Measurements from ENCODE around the gene GNG3. TPM values are rescaled to one million over a fixed set of nuclear protein-coding genes. Genes with fewer than 3 reads are reported as not detected.

The GNG3 gene
- total RNA-seq (2012; rRNA removed) (not detected in 2 replicates), polyA plus RNA-seq (2012; rRNA removed) (not detected in 2 replicates), Bru-seq, nascent RNA (not detected), BruChase-seq, experiment 1, labeled RNA remaining after a 6-hour chase (not detected), BruChase-seq, experiment 2, labeled RNA remaining after a 2-hour chase (not detected)
- 0.04 TPM in 1 of 2 replicates, not detected in the other for polyA plus RNA-seq (2012; cell fraction: cytosol; rRNA removed)
- 0.08 and 0.09 TPM in 2 replicates for polyA plus RNA-seq (2012; cell fraction: nucleus; rRNA removed; ENCODE audit: low replicate concordance)
- long read RNA-seq, result 0 reads

DNA sequence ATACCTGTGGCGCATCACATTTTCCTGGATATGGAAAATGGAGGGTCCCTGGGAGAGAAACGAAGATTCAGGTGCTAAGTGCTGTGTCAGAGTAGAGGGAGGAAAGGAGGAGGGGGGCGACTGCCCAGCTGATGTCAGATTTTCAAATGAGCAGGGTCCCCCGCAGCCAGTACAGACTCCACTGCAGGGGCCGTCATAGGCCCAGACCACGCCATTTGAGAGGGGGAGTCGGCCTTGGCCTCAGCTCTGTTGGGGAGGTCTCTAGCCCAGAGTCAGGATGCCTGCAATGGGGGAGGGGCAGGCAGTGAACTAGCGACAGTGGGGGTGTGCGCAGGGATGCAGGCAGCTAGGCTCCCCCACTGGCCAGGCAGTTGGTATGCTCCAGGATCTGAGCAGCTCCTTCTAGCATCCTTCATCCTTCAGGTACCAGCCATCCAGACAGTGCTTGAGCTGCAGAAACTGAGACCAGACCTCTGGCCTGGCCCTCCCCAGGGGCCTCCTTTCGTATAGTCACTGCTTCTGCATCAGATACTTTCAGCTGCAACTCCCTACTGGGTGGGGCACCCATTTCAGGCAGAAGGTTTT is at the start of gene GNG3, which contains the start of gene BSCL2:
TSS of gene GNG3 (plus strand) at position 400 of the 585 bp plus-strand sequence. CDS start 620 bp downstream, outside the sequence.
TSS of gene BSCL2 (minus strand) at position 148 of the 585 bp plus-strand sequence. CDS start 229 bp downstream, outside the sequence.
- Histone ChIP-seq H3K9me1 (ENCODE audit: insufficient read depth, low read length) (peaks cover 17% of the 10 kb centered on the region), H4K5ac (ENCODE audit: low read depth, low read length) (peak within 1 kb of the TSS; percentile 86), H4K20me1 (ENCODE audit: insufficient read depth, low read length) (no peaks in the 10 kb centered on the region), H3K4me2 (ENCODE audit: low read depth, low read length) (peak within 1 kb of the TSS; percentile 94), H3K4ac (ENCODE audit: low read depth, low read length) (peak within 1 kb of the TSS; percentile 86), H2AK5ac (ENCODE audit: low read depth, low read length) (peak within 1 kb of the TSS; percentile 67), H3K27ac (ENCODE audit: insufficient read depth, low read length) (peak within 1 kb of the TSS; percentile 33), H3K18ac (ENCODE audit: low read depth, low read length) (no peak within 1 kb of the TSS), H3K9me3 (ENCODE audit: control insufficient read depth, insufficient read depth, low read length) (no peaks in the 10 kb centered on the region), H3K9ac (ENCODE audit: low read depth, low read length) (peak within 1 kb of the TSS; percentile 46), H2AK9ac (replicated peaks; ENCODE audit: low read depth, low read length, poor library complexity) (peak within 1 kb of the TSS; percentile 97), H2AFZ (replicated peaks; ENCODE audit: low read length, poor library complexity) (peak within 1 kb of the TSS; percentile 95), H3K23ac (ENCODE audit: low read depth, low read length) (peak within 1 kb of the TSS; percentile 96), H3K27me3 (ENCODE audit: control insufficient read depth, insufficient read depth, low read length) (no peaks in the 10 kb centered on the region), H3K56ac (ENCODE audit: extremely low read depth, insufficient read depth, low read length) (no peak within 1 kb of the TSS), H3K79me1 (ENCODE audit: low read depth in 1 of 2, low read length in 2 of 2) (peaks cover 18 to 53% of the 10 kb centered on the region in 2 experiments), H4K8ac (ENCODE audit: low read depth in 2 of 2, low read length in 2 of 2) (peak within 1 kb of the TSS; percentile 93 to 97), H3K4me3 (ENCODE audit: insufficient read depth, low read depth, low read length) (peak within 1 kb of the TSS; percentile 44), H3K14ac (replicated peaks; ENCODE audit: low read depth, low read length) (peak within 1 kb of the TSS; percentile 88), H2BK15ac (ENCODE audit: low read depth, low read length) (no peak within 1 kb of the TSS), H3K36me3 (ENCODE audit: control insufficient read depth, insufficient read depth, low read length) (peaks cover 17% of the 10 kb centered on the region), H2BK5ac (ENCODE audit: low read depth, low read length, poor library complexity, severe bottlenecking) (peak within 1 kb of the TSS; percentile 16), H4K91ac (ENCODE audit: insufficient read depth, low read depth, low read length) (peak within 1 kb of the TSS; percentile 52), H3K4me1 (ENCODE audit: control insufficient read depth, insufficient read depth, low read length) (peaks cover 16% of the 10 kb centered on the region), H2BK20ac (ENCODE audit: low read depth, low read length) (no peak within 1 kb of the TSS), H2BK120ac (ENCODE audit: low read depth, low read length) (no peak within 1 kb of the TSS)
- no peak for ATAC-seq (ENCODE audit: low read depth)
- TF ChIP-seq MAFK (IDR thresholded peaks at IDR 0.05; ENCODE audit: low read depth, low read length) (no peak), FOS (IDR thresholded peaks at IDR 0.05; ENCODE audit: low read depth, low read length) (no peak), RAD21 (IDR thresholded peaks at IDR 0.05; ENCODE audit: low read length) (no peak), POLR2A (IDR thresholded peaks at IDR 0.05; ENCODE audit: low read depth, low read length) (no peak), BHLHE40 (IDR thresholded peaks at IDR 0.05; ENCODE audit: low read depth, low read length) (no peak), USF2 (IDR thresholded peaks at IDR 0.05; ENCODE audit: low read depth, low read length) (no peak)
- BruUV-seq (replicated peaks), result no TSS peak
- 76% methylated on average over 5 of the region's 10 CpGs; no CpG with 5 or more reads in 1 of the 2 experiments for WGBS, 2 experiments (ENCODE audit: extremely low coverage in 2 of 2, insufficient read length in 1 of 2)
- in situ Hi-C loops (cut with MboI; ENCODE audit: low sequenced_read_pairs) (no loop called here), dilution Hi-C loops (cut with HindIII; ENCODE audit: low sequenced_read_pairs, unreplicated experiment) (no loop called here), intact Hi-C loops (cut with micrococcal nuclease) (no loop called here)
- CTCF ChIA-PET, result no interaction called here
- POLR2A ChIA-PET (ENCODE audit: unreplicated experiment), result no interaction called here
- no peak for DNase-seq

All from IMR-90 (cell line).